ENCODE measurements around the gene WDFY1. TPM values are rescaled to one million over a fixed set of nuclear protein-coding genes. Genes with fewer than 3 reads are reported as not detected.
A peak's percentile ranks its signal among the peaks of the same experiment; 100 is the strongest.

The WDFY1 gene
- total and polyA plus RNA-seq, 9 of the 15 experiments (the other 6 are each of a cell fraction or from before 2014, with no cell fraction given) = 5.4 to 27.6 (median 17.5) TPM

DNA sequence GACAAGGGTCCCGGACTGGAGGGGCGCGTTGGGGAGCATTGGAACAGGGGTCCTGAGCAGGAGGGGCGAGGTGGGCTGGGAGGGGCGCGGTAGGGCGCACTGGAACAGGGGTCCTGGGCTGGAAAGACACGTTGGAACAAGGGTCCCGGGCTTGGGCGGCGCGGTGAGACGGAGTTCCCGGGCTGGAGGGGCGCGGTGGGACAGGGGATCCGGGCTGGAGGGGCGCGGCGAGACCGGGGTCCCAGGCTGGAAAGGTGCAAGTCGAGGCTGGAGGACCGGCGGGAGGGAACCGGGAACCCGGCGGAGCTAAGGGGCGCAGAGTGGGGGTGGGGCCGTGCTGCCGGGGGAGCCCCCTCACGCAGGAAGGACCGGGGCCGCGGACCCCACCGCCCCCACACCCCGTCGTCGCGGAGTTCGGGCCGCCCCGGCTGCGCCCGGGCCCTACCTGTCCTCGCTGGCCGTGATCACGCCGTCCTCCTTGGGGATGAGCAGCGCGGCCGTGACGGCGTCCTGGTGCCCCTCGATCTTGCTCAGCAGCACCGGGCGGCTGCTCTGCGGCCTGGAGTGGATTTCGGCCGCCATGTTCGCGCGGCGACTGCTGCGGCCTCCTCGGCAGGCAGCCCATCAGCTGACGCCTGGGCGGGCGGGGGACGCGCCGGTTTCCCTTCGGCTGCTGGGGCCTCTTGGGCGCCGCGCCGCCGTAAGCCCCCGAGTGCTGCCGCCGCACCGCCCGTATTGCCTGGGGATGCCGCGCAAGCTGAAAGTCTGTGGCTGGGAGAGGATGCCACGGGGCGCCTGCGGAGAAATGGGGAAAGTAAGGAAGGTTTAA, at the start of gene WDFY1 (continued):
- TF ChIP-seq, protein P1, sequence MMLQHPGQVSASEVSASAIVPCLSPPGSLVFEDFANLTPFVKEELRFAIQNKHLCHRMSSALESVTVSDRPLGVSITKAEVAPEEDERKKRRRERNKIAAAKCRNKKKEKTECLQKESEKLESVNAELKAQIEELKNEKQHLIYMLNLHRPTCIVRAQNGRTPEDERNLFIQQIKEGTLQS (IDR thresholded peaks at IDR 0.05) = no peak
- TF ChIP-seq, protein P1 (CRISPR knock-in tag; conservative IDR thresholded peaks at IDR 0.05) = no peak
- TF ChIP-seq ZNF79 (CRISPR knock-in tag; IDR thresholded peaks at IDR 0.05; ENCODE audit: low read depth) = no peak
- TF ChIP-seq SRSF7 (optimal IDR thresholded peaks at IDR 0.05; ENCODE audit: low read depth, low read length) = no peak
- TF ChIP-seq ZNF780A (CRISPR knock-in tag; IDR thresholded peaks at IDR 0.05) = no peak
- TF ChIP-seq, protein P2, sequence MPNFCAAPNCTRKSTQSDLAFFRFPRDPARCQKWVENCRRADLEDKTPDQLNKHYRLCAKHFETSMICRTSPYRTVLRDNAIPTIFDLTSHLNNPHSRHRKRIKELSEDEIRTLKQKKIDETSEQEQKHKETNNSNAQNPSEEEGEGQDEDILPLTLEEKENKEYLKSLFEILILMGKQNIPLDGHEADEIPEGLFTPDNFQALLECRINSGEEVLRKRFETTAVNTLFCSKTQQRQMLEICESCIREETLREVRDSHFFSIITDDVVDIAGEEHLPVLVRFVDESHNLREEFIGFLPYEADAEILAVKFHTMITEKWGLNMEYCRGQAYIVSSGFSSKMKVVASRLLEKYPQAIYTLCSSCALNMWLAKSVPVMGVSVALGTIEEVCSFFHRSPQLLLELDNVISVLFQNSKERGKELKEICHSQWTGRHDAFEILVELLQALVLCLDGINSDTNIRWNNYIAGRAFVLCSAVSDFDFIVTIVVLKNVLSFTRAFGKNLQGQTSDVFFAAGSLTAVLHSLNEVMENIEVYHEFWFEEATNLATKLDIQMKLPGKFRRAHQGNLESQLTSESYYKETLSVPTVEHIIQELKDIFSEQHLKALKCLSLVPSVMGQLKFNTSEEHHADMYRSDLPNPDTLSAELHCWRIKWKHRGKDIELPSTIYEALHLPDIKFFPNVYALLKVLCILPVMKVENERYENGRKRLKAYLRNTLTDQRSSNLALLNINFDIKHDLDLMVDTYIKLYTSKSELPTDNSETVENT (CRISPR knock-in tag; IDR thresholded peaks at IDR 0.05) = 0 out of 2 replicates have a peak, but pooled peaks have one; percentile 27
- TF ChIP-seq, protein P3, sequence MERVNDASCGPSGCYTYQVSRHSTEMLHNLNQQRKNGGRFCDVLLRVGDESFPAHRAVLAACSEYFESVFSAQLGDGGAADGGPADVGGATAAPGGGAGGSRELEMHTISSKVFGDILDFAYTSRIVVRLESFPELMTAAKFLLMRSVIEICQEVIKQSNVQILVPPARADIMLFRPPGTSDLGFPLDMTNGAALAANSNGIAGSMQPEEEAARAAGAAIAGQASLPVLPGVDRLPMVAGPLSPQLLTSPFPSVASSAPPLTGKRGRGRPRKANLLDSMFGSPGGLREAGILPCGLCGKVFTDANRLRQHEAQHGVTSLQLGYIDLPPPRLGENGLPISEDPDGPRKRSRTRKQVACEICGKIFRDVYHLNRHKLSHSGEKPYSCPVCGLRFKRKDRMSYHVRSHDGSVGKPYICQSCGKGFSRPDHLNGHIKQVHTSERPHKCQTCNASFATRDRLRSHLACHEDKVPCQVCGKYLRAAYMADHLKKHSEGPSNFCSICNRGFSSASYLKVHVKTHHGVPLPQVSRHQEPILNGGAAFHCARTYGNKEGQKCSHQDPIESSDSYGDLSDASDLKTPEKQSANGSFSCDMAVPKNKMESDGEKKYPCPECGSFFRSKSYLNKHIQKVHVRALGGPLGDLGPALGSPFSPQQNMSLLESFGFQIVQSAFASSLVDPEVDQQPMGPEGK (CRISPR knock-in tag; IDR thresholded peaks at IDR 0.05; ENCODE audit: borderline replicate concordance) = no peak
- peak; percentile 54; the same call in 1 of the 2 replicates for TF ChIP-seq CTBP1 (IDR thresholded peaks at IDR 0.05; ENCODE audit: borderline replicate concordance)
- TF ChIP-seq ZNF316 (IDR thresholded peaks at IDR 0.05) = no peak
- no peak for TF ChIP-seq POU5F1 (IDR thresholded peaks at IDR 0.05; ENCODE audit: borderline replicate concordance, low read depth, low read length, partially characterized antibody)
- TF ChIP-seq SREBF1 (IDR thresholded peaks at IDR 0.05; ENCODE audit: borderline replicate concordance, low read depth, low read length) = no peak
- 0 out of 2 replicates have a peak, but pooled peaks have one; percentile 62 for TF ChIP-seq FOXP1 (CRISPR knock-in tag; IDR thresholded peaks at IDR 0.05)
- no peak for TF ChIP-seq SMARCA4 (IDR thresholded peaks at IDR 0.05)
- TF ChIP-seq, protein P4, sequence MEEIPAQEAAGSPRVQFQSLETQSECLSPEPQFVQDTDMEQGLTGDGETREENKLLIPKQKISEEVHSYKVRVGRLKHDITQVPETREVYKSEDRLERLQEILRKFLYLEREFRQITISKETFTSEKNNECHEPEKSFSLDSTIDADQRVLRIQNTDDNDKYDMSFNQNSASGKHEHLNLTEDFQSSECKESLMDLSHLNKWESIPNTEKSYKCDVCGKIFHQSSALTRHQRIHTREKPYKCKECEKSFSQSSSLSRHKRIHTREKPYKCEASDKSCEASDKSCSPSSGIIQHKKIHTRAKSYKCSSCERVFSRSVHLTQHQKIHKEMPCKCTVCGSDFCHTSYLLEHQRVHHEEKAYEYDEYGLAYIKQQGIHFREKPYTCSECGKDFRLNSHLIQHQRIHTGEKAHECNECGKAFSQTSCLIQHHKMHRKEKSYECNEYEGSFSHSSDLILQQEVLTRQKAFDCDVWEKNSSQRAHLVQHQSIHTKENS (CRISPR knock-in tag; IDR thresholded peaks at IDR 0.05) = no peak
- TF ChIP-seq XRCC3 (IDR thresholded peaks at IDR 0.05) = no peak
- TF ChIP-seq SMARCC2 (IDR thresholded peaks at IDR 0.05; ENCODE audit: low read depth) = no peak
- TF ChIP-seq, protein P5, sequence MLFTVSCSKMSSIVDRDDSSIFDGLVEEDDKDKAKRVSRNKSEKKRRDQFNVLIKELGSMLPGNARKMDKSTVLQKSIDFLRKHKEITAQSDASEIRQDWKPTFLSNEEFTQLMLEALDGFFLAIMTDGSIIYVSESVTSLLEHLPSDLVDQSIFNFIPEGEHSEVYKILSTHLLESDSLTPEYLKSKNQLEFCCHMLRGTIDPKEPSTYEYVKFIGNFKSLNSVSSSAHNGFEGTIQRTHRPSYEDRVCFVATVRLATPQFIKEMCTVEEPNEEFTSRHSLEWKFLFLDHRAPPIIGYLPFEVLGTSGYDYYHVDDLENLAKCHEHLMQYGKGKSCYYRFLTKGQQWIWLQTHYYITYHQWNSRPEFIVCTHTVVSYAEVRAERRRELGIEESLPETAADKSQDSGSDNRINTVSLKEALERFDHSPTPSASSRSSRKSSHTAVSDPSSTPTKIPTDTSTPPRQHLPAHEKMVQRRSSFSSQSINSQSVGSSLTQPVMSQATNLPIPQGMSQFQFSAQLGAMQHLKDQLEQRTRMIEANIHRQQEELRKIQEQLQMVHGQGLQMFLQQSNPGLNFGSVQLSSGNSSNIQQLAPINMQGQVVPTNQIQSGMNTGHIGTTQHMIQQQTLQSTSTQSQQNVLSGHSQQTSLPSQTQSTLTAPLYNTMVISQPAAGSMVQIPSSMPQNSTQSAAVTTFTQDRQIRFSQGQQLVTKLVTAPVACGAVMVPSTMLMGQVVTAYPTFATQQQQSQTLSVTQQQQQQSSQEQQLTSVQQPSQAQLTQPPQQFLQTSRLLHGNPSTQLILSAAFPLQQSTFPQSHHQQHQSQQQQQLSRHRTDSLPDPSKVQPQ (CRISPR knock-in tag; IDR thresholded peaks at IDR 0.05; ENCODE audit: borderline replicate concordance) = no peak

All from K562 (cell line).